WTC11 (cell line): ENCODE results near the gene FAM114A1. TPM values are rescaled to one million over a fixed set of nuclear protein-coding genes. Genes with fewer than 3 reads are reported as not detected.

Experiments
- ATAC-seq: fragments of 200-7000 bp; cut with Tn5 transposase; 2 replicates; pipeline ENCODE4 v1.10.0; 2021; ENCODE audit warnings: mild to moderate bottlenecking, moderate library complexity
- CTCF ChIA-PET: fragments of 300-600 bp; sonication (Branson Sonifier 250); formaldehyde crosslinking; loops from one replicate; lab custom pipeline; 2021; ENCODE audit warnings: antibody characterized with exemption; lab: Charles Lee
- POLR2A ChIA-PET: fragments of 350-600 bp; sonication (Branson Sonifier 250); formaldehyde crosslinking; loops from one replicate; lab custom pipeline; 2021; ENCODE audit warnings: antibody characterized with exemption; lab: Charles Lee
- DNase-seq: peaks from one replicate; pipeline ENCODE4 v3.0.0; 2021; ENCODE audit warnings: low spot score
- H3K27ac Mint-ChIP-seq: 2 replicates; pipeline ENCODE4 v1.8.0; 2021; ENCODE audit warnings: mixed read lengths
- H3K27me3 Mint-ChIP-seq: 2 replicates; pipeline ENCODE4 v1.8.0; 2021; ENCODE audit warnings: low read depth, mild to moderate bottlenecking, moderate library complexity, mixed read lengths
- H3K36me3 Mint-ChIP-seq: 2 replicates; pipeline ENCODE4 v1.8.0; 2021; ENCODE audit warnings: mixed read lengths
- H3K4me1 Mint-ChIP-seq: 2 replicates; pipeline ENCODE4 v1.8.0; 2022; ENCODE audit warnings: mixed read lengths
- H3K4me3 Mint-ChIP-seq: 2 replicates; pipeline ENCODE4 v1.8.0; 2021; ENCODE audit warnings: mild to moderate bottlenecking, moderate library complexity, mixed read lengths
- H3K9me3 Mint-ChIP-seq: 2 replicates; pipeline ENCODE4 v1.8.0; 2021; ENCODE audit warnings: mixed read lengths
- AR ChIP-seq: fragments of 250-450 bp; sonication (Bioruptor Pico); IDR thresholded peaks from 2 replicates; pipeline ENCODE4 v1.9.0; 2021; ENCODE audit warnings: mild to moderate bottlenecking
- ARID4B ChIP-seq: sonication (generic); formaldehyde crosslinking; IDR thresholded peaks from 2 replicates; pipeline ENCODE4 v1.8.0; 2023; ENCODE audit warnings: missing genetic modification reagents, mild to moderate bottlenecking, borderline replicate concordance
- ATF3 ChIP-seq: sonication (generic); formaldehyde crosslinking; conservative IDR thresholded peaks from 2 replicates; pipeline ENCODE4 v1.8.1; 2022; ENCODE audit warnings: mild to moderate bottlenecking, missing genetic modification reagents
- E2F1 ChIP-seq: sonication (generic); formaldehyde crosslinking; IDR thresholded peaks from 2 replicates; pipeline ENCODE4 v1.8.0; 2022; ENCODE audit warnings: mild to moderate bottlenecking, missing genetic modification reagents
- E2F4 ChIP-seq: sonication (generic); formaldehyde crosslinking; IDR thresholded peaks from 2 replicates; pipeline ENCODE4 v1.8.1; 2022; ENCODE audit warnings: low read depth, mild to moderate bottlenecking, moderate library complexity, missing genetic modification reagents, borderline replicate concordance
- ERG ChIP-seq: fragments of 250-450 bp; sonication (Bioruptor Pico); IDR thresholded peaks from 2 replicates; pipeline ENCODE4 v1.8.0; 2021; ENCODE audit warnings: mild to moderate bottlenecking
- MAX ChIP-seq: sonication (generic); formaldehyde crosslinking; IDR thresholded peaks from 2 replicates; pipeline ENCODE4 v1.8.0; 2022; ENCODE audit warnings: mild to moderate bottlenecking, missing genetic modification reagents
- MLX ChIP-seq: sonication (generic); formaldehyde crosslinking; IDR thresholded peaks from 2 replicates; pipeline ENCODE4 v1.8.1; 2023; ENCODE audit warnings: mild to moderate bottlenecking, missing genetic modification reagents, moderate library complexity
- PRRX2 ChIP-seq: fragments of 250-450 bp; sonication (Bioruptor Pico); IDR thresholded peaks from 2 replicates; pipeline ENCODE4 v1.8.0; 2021; ENCODE audit warnings: mild to moderate bottlenecking
- RORB ChIP-seq: fragments of 250-450 bp; sonication (Bioruptor Pico); IDR thresholded peaks from 2 replicates; pipeline ENCODE4 v1.9.0; 2021; ENCODE audit warnings: mild to moderate bottlenecking
- SMAD4 ChIP-seq: sonication (generic); formaldehyde crosslinking; IDR thresholded peaks from 2 replicates; pipeline ENCODE4 v1.8.0; 2022; ENCODE audit warnings: mild to moderate bottlenecking, missing genetic modification reagents
- SOX15 ChIP-seq: fragments of 250-450 bp; sonication (Bioruptor Pico); IDR thresholded peaks from 2 replicates; pipeline ENCODE4 v1.9.0; 2021; ENCODE audit warnings: mild to moderate bottlenecking
- TEAD4 ChIP-seq: sonication (generic); formaldehyde crosslinking; IDR thresholded peaks from 2 replicates; pipeline ENCODE4 v1.8.0; 2022; ENCODE audit warnings: mild to moderate bottlenecking, missing genetic modification reagents
- USF2 ChIP-seq: sonication (generic); formaldehyde crosslinking; IDR thresholded peaks from 2 replicates; pipeline ENCODE4 v1.8.1; 2023; ENCODE audit warnings: mild to moderate bottlenecking, missing genetic modification reagents, moderate library complexity
- ZBTB21 ChIP-seq: sonication (generic); formaldehyde crosslinking; IDR thresholded peaks from 2 replicates; pipeline ENCODE4 v1.8.1; 2023; ENCODE audit warnings: mild to moderate bottlenecking, missing genetic modification reagents, borderline replicate concordance
- ZNF263 ChIP-seq: sonication (generic); formaldehyde crosslinking; IDR thresholded peaks from 2 replicates; pipeline ENCODE4 v1.8.1; 2022; ENCODE audit warnings: low read depth, mild to moderate bottlenecking, moderate library complexity, missing genetic modification reagents
- ZNF396 ChIP-seq: fragments of 250-450 bp; sonication (Bioruptor Pico); IDR thresholded peaks from 2 replicates; pipeline ENCODE4 v1.8.0; 2021; ENCODE audit warnings: mild to moderate bottlenecking, moderate library complexity, borderline replicate concordance
- ZNF416 ChIP-seq: fragments of 250-450 bp; sonication (Bioruptor Pico); IDR thresholded peaks from 2 replicates; pipeline ENCODE4 v1.9.0; 2021; ENCODE audit warnings: mild to moderate bottlenecking, inconsistent platforms
- total RNA-seq: library from RNA; stranded (reverse); gene quantifications from 3 replicates; pipeline ENCODE4 v1.2.3, GENCODE V29; 2021

The FAM114A1 gene
- total RNA-seq, 1 experiment from 2014 or later: 17.6 TPM

- TF ChIP-seq USF2 (CRISPR knock-in tag) (no peak), ZNF416 (CRISPR knock-in tag) (no peak), ATF3 (no peak), RORB (no peak), SMAD4 (CRISPR knock-in tag) (no peak), E2F1 (no peak), E2F4 (CRISPR knock-in tag) (no peak), ARID4B (CRISPR knock-in tag) (no peak), ZNF396 (no peak)
Measured at GRCh38 chr4:38924353-38924752, 56.7 kb downstream of the FAM114A1 start (continued).

GRCh38 chr4:38925492-38926413 is 58.1 kb downstream of the FAM114A1 start:
- H3K27ac Mint-ChIP-seq: no peak overlapping the region
- H3K9me3 Mint-ChIP-seq: no peaks in the 10 kb centered on the region
- H3K36me3 Mint-ChIP-seq: no peaks in the 10 kb centered on the region
- ChIA-PET POLR2A (no interaction called here), CTCF (interaction anchor here (1.2 kb wide), 1 partner anchor 209 kb away, joined by 4 read pairs; no protein-coding TSS in a partner anchor)
- ATAC-seq (no peak), DNase-seq (no peak)
- no peak overlapping the region for H3K4me3 Mint-ChIP-seq
- peaks cover 4% of the 10 kb centered on the region; the same call in 1 of the 2 replicates for H3K4me1 Mint-ChIP-seq
- H3K27me3 Mint-ChIP-seq: no peaks in the 10 kb centered on the region; the same call in 1 of the 2 replicates
- TF ChIP-seq PRRX2 (CRISPR knock-in tag) (no peak), ERG (CRISPR knock-in tag) (no peak), E2F4 (CRISPR knock-in tag) (no peak), AR (CRISPR knock-in tag) (no peak), ZNF263 (CRISPR knock-in tag) (no peak), ZBTB21 (CRISPR knock-in tag) (no peak), MAX (CRISPR knock-in tag) (no peak), MLX (no peak), TEAD4 (CRISPR knock-in tag) (no peak), SOX15 (CRISPR knock-in tag) (no peak)
